ENCODE results near the gene SLC29A1. TPM values are rescaled to one million over a fixed set of nuclear protein-coding genes. Genes with fewer than 3 reads are reported as not detected.

SLC29A1 gene

GRCh38 chr6:44278774-44279697 lies 55.6 kb downstream of the SLC29A1 start:
- Histone ChIP-seq H3K27ac (replicated peaks; ENCODE audit: low read length) (no peak overlapping the region), H3K18ac (ENCODE audit: low read length) (no peak overlapping the region), H3K23ac (ENCODE audit: low read depth, low read length, poor library complexity) (no peak overlapping the region), H3K9me3 (replicated peaks in 1 of 2; ENCODE audit: control insufficient read depth in 2 of 2, insufficient read depth in 1 of 2, low read depth in 1 of 2, low read length in 2 of 2) (peaks cover 0 to 2% of the 10 kb centered on the region in 2 donors), H3K4me2 (ENCODE audit: insufficient read depth, low read length, poor library complexity, severe bottlenecking) (no peak overlapping the region), H3K79me1 (ENCODE audit: low read depth, low read length) (peaks cover 2% of the 10 kb centered on the region), H3K4me1 (ENCODE audit: control insufficient read depth in 2 of 2, insufficient read depth in 1 of 2, low read depth in 1 of 2, low read length in 2 of 2) (no peaks in the 10 kb centered on the region), H4K8ac (ENCODE audit: low read depth, low read length) (no peak overlapping the region), H2BK15ac (ENCODE audit: low read length) (no peak overlapping the region), H3K27me3 (ENCODE audit: control insufficient read depth in 3 of 3, insufficient read depth in 3 of 3, low read depth in 1 of 3, low read length in 3 of 3) (no peaks in the 10 kb centered on the region), H3K4ac (ENCODE audit: low read length) (no peak overlapping the region), H3K14ac (ENCODE audit: low read length) (no peak overlapping the region), H2BK120ac (ENCODE audit: low read depth, low read length) (no peak overlapping the region), H2AFZ (ENCODE audit: low read length) (no peak overlapping the region), H2BK12ac (ENCODE audit: low read length) (no peak overlapping the region), H3K36me3 (replicated peaks in 1 of 2; ENCODE audit: control insufficient read depth in 2 of 2, insufficient read depth in 2 of 2, low read length in 2 of 2) (peaks cover 0 to 6% of the 10 kb centered on the region in 2 donors), H3K9ac (ENCODE audit: low read depth, low read length, poor library complexity) (no peak overlapping the region), H2AK5ac (ENCODE audit: low read depth, low read length) (no peak overlapping the region), H4K91ac (ENCODE audit: low read depth, low read length, poor library complexity) (no peak overlapping the region), H2BK5ac (ENCODE audit: low read length) (no peak overlapping the region), H3K4me3 (ENCODE audit: low read length in 2 of 2) (peak overlapping the region in 1 of 2 donors; percentile 6)
- WGBS, 2 donors (ENCODE audit: extremely low coverage in 2 of 2, insufficient read length in 2 of 2, insufficient replicate concordance in 1 of 2): no CpG with 5 or more reads among the region's 9 CpGs
- DNase-seq (ENCODE audit: low spot score): no peak

Small RNA genes within 50 kb of the gene (small RNA-seq; reads per million reads assigned to genes)
- not detected for gene RN7SL811P (ENCODE audit: insufficient read depth)

Data from neuronal stem cell (in vitro differentiated cells).